HepG2 (cell line): ENCODE results near the gene OBP2A.

Experiments used
- ARHGAP35 ChIP-seq: sonication (generic); formaldehyde crosslinking; IDR thresholded peaks from 2 replicates; pipeline ENCODE4 v1.9.0; 2022; ENCODE audit warnings: mild to moderate bottlenecking, inconsistent platforms, moderate library complexity, missing genetic modification reagents, borderline replicate concordance
- MEIS2 ChIP-seq: sonication (generic); formaldehyde crosslinking; IDR thresholded peaks from 2 replicates; pipeline ENCODE4 v1.9.0; 2021; ENCODE audit warnings: mild to moderate bottlenecking, missing genetic modification reagents
- NFE2L2 ChIP-seq: fragments of 150-350 bp; IDR thresholded peaks from 2 replicates; pipeline ENCODE4 v1.6.1; 2014; ENCODE audit warnings: low read length
- SMC3 ChIP-seq: IDR thresholded peaks from 2 replicates; pipeline ENCODE4 v1.6.1; 2011; ENCODE audit warnings: low read length, improper control_type of control experiment
- SUZ12 ChIP-seq: fragments of 150-350 bp; IDR thresholded peaks from 2 replicates; pipeline ENCODE4 v1.6.1; 2014; ENCODE audit warnings: low read depth, low read length
- TCF7L2 ChIP-seq: IDR thresholded peaks from 2 replicates; pipeline ENCODE4 v1.6.1; 2011; ENCODE audit warnings: mild to moderate bottlenecking, low read depth, low read length, moderate library complexity
- UBTF ChIP-seq: sonication (generic); formaldehyde crosslinking; IDR thresholded peaks from 2 replicates; pipeline ENCODE4 v1.4.0; 2020; ENCODE audit warnings: mild to moderate bottlenecking, missing genetic modification reagents
- ZFAT ChIP-seq: sonication (generic); formaldehyde crosslinking; conservative IDR thresholded peaks from 2 replicates; pipeline ENCODE4 v1.8.1; 2023; ENCODE audit warnings: missing genetic modification reagents, inconsistent platforms
- ZSCAN30 ChIP-seq: sonication (generic); formaldehyde crosslinking; IDR thresholded peaks from 2 replicates; pipeline ENCODE4 v1.5.0; 2020; ENCODE audit warnings: mild to moderate bottlenecking, missing genetic modification reagents
- TF ChIP-seq, protein P1 (sequence below): sonication (generic); formaldehyde crosslinking; IDR thresholded peaks from 2 replicates; pipeline ENCODE4 v1.4.0; 2020; ENCODE audit warnings: missing genetic modification reagents
- TF ChIP-seq, protein P2 (sequence below): sonication (generic); formaldehyde crosslinking; IDR thresholded peaks from 2 replicates; pipeline ENCODE4 v1.5.0; 2020; ENCODE audit warnings: mild to moderate bottlenecking, missing genetic modification reagents, moderate library complexity
- TF ChIP-seq, protein P3 (sequence below): sonication (generic); formaldehyde crosslinking; IDR thresholded peaks from 2 replicates; pipeline ENCODE4 v1.4.0; 2020; ENCODE audit warnings: low read depth, missing genetic modification reagents
- TF ChIP-seq, protein P4 (sequence below): sonication (generic); formaldehyde crosslinking; IDR thresholded peaks from 2 replicates; pipeline ENCODE4 v1.4.0; 2020; ENCODE audit warnings: mild to moderate bottlenecking, missing genetic modification reagents

DNA sequence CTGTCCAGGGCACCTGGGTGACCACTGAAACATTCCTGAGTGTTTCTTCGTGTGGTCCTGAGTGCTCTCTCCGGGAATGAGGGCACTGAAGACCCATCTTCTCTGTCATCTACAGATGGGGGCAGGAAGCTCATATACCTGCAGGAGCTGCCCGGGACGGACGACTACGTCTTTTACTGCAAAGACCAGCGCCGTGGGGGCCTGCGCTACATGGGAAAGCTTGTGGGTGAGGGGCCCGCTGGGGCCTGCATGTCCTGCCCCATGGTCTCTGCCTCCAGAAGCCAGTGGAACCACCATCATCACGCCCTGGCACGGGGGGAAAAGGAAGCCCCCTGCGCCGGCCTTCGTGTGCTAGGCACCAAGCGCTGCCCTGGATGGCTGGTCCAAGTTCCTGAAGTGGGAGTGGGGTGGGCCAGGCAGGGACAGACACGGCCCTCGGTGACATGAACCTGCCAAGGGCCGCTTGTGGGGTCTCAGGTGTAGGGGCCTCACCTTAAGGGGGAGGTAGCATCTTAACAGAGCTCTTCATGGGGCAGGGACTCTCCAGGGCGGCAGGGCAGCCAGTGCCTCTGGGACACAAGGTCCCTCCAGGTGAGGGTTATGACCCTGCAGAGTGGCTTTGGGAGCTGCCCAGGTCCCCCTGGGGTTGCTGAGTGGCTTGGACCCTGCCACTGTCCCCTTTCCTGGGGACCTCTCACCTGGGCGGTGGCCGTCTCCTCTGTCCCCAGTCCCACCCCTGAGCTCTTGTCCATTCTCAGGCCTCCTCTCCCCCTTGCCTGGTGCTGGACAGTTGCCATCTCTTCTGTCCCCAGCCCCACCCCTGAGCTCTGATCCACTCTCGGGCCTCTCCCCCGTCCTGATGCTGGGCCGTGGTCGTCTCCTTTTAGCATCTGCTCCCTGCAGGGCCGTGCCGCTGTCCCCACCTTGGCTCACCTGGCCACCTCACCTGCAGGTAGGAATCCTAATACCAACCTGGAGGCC, 2.1 kb downstream of the OBP2A start:
- TF ChIP-seq, protein P1, sequence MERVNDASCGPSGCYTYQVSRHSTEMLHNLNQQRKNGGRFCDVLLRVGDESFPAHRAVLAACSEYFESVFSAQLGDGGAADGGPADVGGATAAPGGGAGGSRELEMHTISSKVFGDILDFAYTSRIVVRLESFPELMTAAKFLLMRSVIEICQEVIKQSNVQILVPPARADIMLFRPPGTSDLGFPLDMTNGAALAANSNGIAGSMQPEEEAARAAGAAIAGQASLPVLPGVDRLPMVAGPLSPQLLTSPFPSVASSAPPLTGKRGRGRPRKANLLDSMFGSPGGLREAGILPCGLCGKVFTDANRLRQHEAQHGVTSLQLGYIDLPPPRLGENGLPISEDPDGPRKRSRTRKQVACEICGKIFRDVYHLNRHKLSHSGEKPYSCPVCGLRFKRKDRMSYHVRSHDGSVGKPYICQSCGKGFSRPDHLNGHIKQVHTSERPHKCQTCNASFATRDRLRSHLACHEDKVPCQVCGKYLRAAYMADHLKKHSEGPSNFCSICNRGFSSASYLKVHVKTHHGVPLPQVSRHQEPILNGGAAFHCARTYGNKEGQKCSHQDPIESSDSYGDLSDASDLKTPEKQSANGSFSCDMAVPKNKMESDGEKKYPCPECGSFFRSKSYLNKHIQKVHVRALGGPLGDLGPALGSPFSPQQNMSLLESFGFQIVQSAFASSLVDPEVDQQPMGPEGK: no peak
- TF ChIP-seq ZSCAN30 (CRISPR knock-in tag) (no peak), SUZ12 (no peak), MEIS2 (no peak), SMC3 (no peak), NFE2L2 (no peak), ZFAT (CRISPR knock-in tag) (no peak), ARHGAP35 (CRISPR knock-in tag) (no peak), UBTF (no peak), TCF7L2 (no peak)
- TF ChIP-seq, protein P2, sequence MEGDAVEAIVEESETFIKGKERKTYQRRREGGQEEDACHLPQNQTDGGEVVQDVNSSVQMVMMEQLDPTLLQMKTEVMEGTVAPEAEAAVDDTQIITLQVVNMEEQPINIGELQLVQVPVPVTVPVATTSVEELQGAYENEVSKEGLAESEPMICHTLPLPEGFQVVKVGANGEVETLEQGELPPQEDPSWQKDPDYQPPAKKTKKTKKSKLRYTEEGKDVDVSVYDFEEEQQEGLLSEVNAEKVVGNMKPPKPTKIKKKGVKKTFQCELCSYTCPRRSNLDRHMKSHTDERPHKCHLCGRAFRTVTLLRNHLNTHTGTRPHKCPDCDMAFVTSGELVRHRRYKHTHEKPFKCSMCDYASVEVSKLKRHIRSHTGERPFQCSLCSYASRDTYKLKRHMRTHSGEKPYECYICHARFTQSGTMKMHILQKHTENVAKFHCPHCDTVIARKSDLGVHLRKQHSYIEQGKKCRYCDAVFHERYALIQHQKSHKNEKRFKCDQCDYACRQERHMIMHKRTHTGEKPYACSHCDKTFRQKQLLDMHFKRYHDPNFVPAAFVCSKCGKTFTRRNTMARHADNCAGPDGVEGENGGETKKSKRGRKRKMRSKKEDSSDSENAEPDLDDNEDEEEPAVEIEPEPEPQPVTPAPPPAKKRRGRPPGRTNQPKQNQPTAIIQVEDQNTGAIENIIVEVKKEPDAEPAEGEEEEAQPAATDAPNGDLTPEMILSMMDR (CRISPR knock-in tag): no peak
- TF ChIP-seq, protein P3, sequence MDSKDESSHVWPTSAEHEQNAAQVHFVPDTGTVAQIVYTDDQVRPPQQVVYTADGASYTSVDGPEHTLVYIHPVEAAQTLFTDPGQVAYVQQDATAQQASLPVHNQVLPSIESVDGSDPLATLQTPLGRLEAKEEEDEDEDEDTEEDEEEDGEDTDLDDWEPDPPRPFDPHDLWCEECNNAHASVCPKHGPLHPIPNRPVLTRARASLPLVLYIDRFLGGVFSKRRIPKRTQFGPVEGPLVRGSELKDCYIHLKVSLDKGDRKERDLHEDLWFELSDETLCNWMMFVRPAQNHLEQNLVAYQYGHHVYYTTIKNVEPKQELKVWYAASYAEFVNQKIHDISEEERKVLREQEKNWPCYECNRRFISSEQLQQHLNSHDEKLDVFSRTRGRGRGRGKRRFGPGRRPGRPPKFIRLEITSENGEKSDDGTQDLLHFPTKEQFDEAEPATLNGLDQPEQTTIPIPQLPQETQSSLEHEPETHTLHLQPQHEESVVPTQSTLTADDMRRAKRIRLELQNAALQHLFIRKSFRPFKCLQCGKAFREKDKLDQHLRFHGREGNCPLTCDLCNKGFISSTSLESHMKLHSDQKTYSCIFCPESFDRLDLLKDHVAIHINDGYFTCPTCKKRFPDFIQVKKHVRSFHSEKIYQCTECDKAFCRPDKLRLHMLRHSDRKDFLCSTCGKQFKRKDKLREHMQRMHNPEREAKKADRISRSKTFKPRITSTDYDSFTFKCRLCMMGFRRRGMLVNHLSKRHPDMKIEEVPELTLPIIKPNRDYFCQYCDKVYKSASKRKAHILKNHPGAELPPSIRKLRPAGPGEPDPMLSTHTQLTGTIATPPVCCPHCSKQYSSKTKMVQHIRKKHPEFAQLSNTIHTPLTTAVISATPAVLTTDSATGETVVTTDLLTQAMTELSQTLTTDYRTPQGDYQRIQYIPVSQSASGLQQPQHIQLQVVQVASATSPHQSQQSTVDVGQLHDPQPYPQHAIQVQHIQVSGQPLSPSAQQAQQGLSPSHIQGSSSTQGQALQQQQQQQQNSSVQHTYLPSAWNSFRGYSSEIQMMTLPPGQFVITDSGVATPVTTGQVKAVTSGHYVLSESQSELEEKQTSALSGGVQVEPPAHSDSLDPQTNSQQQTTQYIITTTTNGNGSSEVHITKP (CRISPR knock-in tag): no peak
- TF ChIP-seq, protein P4, sequence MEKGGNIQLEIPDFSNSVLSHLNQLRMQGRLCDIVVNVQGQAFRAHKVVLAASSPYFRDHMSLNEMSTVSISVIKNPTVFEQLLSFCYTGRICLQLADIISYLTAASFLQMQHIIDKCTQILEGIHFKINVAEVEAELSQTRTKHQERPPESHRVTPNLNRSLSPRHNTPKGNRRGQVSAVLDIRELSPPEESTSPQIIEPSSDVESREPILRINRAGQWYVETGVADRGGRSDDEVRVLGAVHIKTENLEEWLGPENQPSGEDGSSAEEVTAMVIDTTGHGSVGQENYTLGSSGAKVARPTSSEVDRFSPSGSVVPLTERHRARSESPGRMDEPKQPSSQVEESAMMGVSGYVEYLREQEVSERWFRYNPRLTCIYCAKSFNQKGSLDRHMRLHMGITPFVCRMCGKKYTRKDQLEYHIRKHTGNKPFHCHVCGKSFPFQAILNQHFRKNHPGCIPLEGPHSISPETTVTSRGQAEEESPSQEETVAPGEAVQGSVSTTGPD (CRISPR knock-in tag): no peak
